Lung microvascular endothelial cell (primary cell): Measurements from ENCODE around the gene TXNL1. TPM values are rescaled to one million over a fixed set of nuclear protein-coding genes. Genes with fewer than 3 reads are reported as not detected.
A peak's percentile ranks its signal among the peaks of the same experiment; 100 is the strongest.
"Not testable (repeated sequence)": the region's sequence is repeated elsewhere in the genome, so short reads cannot be mapped to it uniquely, and the experiment has no call there.

Experiments used
- DNase-seq, 2 donors: peaks; one replicate each; pipeline versions ENCODE4 v3.0.0 to v3.0.0-alpha.2; 2010; ENCODE audit warnings: low read depth in 2 of 2
- total RNA-seq: library from RNA; depleted of rRNA; stranded (reverse); fragments of >200 nt; gene quantifications from 2 replicates; pipeline ENCODE4 v1.2.1, GENCODE V29; 2014

The TXNL1 gene
- total RNA-seq, result 9.2 and 9.9 TPM in 2 replicates

DNA sequence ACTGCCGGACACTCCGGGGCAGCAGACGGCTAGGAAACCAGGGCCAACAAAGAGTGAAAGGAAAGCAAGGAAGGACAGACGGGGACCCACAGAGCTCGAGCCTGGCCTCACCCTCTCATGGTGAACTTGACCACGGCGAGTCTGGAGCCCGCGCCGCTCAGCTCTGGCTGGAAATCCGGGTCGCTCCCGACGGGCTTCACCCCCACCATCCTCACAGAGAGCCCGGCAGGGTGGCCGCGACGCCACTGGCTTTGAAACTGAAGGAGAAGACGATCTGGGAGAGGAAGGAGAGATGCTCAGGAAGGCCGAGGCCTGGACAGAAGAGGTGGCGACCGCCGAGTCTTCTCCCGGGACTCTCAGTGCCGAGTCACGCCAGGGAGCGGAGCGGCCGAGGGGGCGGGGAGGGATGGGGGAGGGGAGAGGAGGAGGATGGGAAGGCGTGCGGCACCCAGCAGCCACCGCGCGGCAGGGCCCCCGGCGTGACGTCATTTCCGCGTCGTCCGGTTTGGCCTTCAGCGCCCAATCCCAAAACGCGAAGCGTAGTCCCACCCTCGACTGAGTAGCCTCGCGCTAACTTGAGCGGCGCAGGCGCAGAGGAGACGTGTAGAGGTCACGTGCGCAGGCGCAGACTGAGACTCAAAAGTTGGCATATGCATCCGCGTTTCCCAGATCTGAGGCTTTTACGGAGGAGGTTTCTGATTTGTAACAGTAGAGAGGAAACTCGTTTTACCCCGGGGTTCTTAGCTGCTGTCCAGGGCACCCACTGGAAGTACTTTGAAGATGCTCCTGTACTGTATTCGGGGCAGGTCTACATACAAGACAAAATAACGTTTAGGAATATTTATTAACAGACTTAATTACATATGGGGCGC lies at the start of gene TXNL1:
Gene TXNL1 (minus strand): TSS at position 361 of the 872 bp plus-strand sequence. CDS start 152 bp downstream, at position 209.
- DNase-seq, result peak; percentile 99

DNA sequence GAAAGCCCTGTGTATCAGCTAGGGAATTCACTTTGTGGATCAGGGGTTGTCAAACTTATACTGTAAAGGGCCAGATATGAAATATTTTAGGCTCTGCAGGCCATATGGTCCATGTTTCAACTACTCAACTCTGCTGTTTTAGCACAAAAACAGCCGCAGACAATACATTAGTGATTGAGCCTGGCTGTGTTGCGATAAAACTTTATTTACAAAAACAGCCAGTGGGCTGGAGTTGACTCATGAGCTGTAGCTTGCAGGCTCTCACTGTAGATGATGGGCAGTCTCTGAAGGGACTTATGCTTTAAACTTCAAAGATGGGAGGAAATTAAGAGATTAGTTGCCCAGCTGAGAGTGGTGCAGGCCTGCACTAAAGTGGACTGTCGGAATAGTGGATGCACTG lies 45.9 kb upstream of the TXNL1 start:
- no peak for DNase-seq

DNA sequence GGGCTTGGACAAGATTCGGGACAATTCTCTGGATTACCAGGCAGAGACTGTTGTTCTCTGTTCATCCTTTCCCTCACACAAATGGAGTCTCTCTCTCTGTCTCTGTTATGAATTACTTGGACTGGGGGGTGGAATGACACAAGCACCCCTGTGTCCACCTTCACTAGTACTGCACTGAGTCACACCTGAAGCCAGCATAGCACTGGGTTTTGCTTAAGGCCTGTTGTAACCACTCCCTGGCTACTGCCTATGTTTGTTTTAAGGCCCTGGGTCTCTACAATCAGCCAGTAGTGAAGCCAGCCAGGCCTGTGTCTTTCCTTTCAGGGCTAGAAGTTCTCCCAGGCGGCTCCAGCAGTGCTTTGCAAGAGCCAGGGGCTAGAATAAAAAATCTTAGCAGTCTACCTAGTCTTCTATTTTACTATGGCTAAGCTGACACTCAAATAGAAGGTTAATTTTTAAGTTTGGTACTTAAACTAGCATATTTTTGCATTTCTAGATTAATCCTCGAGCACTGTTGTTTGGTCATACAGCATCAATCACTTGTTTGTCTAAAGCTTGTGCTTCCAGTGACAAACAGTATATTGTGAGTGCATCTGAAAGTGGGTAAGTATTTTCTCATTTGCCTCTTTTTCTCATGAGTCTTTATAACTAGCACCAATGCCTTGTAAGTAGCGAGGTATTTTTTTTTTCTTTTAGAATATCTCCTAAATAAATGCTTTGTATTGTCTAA lies 40.6 kb upstream of the TXNL1 start:
- no peak for DNase-seq

DNA sequence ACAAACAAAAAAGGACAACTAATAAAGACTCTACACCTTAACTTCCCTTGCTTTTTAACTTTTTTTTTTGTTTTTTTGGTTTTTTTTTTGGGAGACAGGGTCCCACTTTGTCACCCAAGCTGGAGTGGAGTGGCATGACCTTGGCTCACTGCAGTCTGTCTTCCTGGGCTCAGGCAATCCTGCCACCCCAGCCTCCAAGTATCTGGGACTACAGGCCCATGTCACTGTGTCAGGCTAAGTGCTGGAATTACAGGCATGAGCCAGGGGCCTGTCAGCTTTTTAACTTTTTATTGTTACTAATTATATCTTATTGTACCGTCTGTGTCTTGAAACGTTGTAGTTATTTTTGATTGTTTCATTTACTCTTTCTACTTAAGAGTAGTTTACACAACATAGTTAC lies 38.2 kb upstream of the TXNL1 start:
- no peak for DNase-seq

DNA sequence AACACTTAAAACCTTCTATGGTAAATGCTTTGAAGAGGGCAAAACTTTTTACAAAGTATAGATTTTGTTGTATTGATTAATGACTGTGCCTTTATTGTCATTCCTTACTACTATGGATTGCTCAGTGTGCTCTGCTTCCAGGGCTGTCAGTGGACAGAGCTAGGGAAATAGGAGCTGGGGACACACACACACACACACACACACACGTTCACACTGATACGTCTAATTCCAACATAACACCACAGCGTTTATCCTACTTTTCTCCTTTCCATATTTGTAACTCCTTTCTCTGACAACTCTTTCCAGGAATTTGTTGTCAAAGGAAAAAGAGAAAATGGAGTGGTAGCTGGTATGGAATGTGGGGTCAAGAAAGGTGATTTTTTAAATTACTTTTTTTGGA lies 34.6 kb upstream of the TXNL1 start:
- DNase-seq, result peak in 1 of 2 donors; percentile 68

DNA sequence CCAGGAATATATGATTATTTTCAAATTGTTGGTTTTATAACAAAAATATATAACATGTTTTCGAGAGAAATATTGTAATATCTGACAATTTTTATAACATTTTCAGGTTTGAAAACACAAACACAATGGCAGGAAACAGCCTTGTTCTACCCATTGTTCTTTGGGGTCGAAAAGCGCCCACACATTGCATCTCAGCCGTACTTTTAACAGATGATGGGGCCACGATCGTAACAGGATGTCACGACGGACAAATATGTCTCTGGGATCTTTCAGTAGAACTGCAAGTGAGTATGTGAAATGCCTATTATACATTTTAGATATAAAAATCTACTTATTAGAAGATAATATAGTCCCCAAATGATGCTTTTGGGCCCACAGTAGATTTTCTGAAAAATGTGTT lies 34.0 kb upstream of the TXNL1 start:
- peak; percentile 55 to 83 for DNase-seq

DNA sequence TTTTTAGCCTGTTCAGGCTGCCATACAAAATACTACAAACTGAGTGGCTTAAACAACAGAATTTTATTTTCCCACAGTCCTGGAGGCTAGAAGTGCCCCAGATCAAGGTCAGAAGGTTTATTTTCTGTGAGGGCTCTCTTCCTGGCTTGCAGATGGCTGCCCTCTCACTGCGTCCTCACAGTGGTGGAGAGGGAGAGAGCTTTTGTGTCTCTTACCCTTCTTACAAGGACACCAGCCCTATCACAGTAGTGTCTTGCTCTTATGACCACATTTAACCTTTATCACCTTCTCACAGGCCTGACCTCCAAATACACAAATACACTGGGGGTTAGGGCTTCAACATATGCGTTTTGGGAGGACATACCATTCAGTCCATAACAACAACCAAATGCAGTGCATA lies 24.5 kb upstream of the TXNL1 start:
- no peak for DNase-seq

DNA sequence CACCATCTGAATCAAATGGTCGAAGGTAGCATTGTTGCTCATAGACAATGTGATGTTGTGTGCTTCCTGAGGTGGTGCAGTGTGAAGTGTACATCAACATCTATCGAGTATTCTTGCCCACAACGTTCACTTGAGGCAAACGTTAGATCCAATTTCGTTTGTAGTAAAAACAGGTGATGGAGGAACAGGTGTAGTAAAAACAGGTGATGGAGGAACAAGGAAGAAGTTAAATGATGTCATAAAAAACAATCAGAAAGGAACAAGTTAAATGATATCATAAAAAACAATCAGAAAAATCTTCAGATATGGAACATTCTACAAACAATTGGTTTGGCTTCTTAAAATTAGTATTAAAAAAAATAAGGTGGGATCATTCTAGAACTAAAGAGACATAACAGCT lies 24.1 kb upstream of the TXNL1 start:
- DNase-seq, result no peak

DNA sequence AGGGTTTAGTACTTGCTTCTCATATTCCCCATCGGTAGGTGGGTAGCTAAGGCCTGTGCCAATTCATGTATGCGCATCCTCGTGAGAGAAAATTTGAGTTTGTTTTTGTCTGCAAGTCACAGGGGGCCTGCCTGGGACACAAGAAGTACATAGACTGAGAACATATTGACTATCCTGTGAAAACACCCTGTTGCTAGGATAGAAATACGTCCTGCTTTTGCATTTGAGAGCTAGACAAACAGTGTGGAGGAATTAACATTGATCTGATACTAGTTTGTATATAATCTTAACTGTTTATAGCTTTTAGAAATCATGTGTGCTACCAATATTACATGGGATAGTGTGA lies 23.6 kb upstream of the TXNL1 start:
- no peak for DNase-seq

DNA sequence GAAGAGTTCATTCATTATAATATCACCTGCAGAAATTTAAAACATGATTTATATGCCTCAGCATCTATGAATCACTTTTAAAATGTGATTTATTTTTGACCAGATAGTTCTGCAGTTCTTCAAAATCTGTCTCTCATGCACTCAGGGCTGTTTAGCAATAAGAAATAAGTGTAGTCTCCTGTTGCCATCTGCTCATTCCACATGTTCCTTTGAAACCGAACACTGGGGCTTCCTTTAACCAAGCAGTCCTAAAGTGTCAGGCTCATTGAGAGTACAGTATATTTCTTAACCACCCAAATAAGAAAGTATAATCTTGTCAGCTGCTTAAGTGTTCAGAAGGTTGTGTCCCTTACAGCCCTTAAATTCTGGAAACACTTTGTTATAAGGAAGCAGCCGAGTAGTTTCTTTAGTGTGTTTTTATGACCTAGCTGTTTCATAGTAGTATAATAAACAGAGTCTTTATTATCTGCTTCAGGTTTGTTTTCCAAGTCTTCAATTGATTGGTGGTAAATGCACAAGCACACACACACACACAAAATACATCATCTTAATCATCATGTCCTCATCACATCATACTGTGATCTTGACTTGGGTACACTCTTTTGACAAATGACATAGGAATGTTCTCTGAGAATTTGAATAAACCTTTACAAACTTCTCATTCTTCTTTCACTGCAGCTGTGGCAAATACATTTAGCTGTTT lies 23.1 kb upstream of the TXNL1 start:
- no peak for DNase-seq

DNA sequence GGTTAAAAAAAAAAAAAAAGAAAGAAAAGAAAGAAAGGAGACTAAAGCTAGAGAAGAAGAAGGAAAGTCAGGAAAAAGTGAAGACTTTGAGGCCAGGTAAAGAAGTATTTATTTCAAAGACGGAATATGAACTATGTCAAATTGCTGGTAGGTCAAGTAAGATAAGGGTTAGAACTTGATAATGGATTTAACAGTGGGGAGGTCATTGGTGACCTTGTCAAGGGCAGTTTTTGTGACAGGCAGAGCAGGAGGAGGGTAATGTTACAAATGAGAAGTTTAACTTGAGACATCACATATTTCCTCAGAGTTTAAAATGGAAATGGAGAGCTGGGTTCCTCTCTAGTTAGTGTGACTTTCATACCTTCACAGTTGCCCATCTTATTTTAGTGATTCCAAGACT lies 22.3 kb upstream of the TXNL1 start:
- DNase-seq, result no peak

DNA sequence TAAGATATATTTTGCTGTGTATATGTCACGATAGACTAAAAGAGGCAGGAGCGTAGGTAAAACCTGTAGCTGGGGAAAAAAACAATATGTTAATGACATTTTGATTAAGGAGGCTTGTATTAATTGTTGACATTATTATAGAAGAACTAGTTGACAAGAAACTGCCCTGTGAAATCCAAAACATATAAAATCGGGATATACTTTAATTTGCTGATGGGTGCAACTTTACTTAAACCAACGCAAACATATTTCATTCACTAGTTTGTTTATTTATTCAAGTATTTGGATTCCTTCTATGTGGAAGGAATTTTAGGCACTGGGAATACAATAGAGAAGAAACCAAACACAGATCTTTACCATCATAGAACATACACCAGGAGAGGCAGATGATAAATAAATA lies 20.7 kb upstream of the TXNL1 start:
- no peak for DNase-seq

DNA sequence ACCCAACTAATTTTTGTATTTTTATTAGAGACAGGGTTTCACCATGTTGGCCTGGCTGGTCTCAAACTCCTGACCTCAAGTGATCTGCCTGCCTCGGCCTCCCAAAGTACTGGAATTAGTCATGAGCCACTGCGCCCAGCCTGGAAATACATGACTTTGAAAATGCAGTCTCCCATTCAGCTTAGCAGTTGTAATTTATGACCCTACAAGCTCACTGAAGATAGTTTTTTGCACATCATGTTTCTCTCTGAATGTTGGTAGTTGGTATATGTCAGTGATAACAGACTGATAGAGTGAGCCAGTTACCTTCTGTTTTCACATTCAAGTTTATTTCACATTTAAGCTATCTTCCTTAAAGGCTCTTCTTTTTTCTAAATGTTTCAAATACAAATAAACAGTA lies 19.9 kb upstream of the TXNL1 start:
- no peak for DNase-seq

DNA sequence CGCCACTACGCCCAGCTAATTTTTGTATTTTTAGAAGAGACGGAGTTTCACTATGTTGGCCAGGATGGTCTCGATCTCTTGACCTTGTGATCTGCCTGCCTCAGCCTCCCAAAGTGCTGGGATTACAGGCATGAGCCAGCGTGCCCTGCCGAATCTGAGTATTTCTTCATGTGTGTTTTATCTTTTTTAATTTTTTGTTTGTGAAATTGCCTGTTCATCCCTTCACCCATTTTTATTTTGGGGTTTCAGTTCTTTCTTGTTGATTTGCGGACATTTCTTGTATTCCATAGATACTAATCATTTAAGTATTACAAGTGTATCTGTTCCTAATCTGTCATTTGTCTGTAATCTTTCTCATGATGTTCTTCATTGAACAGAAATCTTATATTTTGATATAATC lies 15.9 kb upstream of the TXNL1 start:
- not testable (repeated sequence) for DNase-seq

DNA sequence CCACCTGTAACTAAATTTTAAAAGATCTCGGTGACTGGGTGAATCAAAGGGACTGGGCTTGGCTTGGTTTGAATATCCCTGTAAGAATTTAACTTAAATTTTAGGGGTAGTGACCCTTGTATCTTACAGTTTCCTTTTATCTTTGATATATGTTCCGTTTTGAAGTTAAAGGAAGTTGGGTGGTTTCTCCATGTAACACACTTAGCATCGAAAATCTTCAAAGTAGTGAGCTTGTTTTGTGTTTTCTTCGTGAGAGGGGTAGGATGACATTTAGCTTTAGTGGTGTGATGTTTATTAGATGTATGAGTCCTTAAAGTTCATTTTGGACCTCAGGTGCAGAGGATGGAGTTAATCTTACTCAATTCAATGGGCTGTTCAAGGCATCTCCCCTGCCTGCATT lies 14.4 kb upstream of the TXNL1 start:
- DNase-seq, result no peak

DNA sequence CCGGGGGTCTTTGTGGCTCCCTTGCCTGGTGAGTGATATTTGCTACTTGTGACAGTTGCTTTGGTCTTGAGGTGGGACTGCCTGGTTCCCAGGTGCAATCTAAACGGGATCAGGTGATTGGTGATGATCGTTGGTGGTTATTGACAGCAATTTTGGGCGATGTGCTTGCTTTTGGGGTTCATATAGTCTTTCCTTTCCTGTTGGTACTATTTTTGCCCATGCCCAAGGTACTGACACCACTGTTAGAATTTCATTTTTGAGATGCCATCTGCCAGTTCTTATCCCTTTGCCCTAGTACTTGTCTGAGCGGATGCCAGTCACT lies 13.3 kb upstream of the TXNL1 start:
- peak in 1 of 2 donors; percentile 6 for DNase-seq

DNA sequence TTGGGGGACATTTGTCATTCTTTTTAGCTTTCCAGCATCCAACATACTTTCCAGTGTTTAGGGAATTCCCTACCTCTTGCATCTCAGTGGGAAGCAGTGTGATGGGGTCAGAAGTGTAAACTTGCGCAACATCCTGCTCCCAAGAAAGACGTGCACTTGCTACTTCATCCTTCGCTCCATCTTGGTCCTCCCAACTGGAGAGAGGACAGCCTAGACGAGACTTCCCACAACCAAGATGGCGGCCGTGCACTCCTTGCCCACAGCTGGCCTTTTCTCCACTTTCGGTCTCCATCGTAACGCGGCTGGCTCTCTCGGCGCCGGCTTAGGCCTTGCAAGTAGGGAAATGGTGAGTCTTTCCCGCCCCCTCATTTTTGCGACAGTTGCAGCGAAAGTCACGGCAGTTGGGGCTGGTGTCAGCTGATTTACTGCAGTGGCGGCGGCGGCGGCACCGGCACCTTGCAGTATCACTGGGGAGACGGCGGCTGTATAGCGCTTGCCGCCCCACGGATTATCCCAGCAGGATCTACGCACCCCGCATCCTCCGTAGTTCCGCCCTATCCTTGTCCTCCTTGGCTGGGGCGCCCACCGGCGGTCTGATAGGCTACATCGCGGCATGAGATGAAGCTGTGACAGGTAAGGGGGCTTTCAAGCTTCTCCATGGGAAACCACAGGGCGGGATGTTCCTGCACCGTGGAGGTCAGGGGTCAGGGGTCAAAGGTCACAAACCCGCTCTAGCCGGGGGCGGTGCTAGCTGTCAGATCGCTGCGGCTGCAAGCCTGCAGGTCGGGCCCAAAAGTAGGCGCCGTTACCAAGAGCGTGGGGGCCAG lies 12.8 kb upstream of the TXNL1 start, which contains the start of gene WDR7:
Gene WDR7 (plus strand): TSS at position 416 of the 827 bp plus-strand sequence. CDS start 21,157 bp downstream, outside the sequence.
- peak; percentile 97 to 98 for DNase-seq

DNA sequence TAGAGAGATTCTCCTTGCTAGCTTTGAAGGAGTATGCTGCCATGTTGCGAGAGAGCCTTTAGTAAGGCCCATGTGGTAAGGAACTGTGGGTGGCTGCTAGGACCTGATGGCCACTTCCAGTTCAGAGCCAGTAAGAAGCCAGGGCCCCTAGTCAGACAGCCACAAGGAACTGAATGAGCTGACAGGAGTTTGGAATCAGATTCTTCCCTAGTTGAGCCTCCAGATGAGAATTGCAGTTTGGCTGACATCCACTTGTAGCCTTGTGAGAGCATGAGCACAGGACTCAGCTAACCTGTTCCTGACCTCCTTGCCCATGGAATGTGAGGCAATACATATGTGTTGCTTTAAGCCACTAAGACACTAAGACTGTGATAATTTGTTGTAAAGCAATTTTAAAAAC lies 11.6 kb upstream of the TXNL1 start:
- DNase-seq, result no peak

DNA sequence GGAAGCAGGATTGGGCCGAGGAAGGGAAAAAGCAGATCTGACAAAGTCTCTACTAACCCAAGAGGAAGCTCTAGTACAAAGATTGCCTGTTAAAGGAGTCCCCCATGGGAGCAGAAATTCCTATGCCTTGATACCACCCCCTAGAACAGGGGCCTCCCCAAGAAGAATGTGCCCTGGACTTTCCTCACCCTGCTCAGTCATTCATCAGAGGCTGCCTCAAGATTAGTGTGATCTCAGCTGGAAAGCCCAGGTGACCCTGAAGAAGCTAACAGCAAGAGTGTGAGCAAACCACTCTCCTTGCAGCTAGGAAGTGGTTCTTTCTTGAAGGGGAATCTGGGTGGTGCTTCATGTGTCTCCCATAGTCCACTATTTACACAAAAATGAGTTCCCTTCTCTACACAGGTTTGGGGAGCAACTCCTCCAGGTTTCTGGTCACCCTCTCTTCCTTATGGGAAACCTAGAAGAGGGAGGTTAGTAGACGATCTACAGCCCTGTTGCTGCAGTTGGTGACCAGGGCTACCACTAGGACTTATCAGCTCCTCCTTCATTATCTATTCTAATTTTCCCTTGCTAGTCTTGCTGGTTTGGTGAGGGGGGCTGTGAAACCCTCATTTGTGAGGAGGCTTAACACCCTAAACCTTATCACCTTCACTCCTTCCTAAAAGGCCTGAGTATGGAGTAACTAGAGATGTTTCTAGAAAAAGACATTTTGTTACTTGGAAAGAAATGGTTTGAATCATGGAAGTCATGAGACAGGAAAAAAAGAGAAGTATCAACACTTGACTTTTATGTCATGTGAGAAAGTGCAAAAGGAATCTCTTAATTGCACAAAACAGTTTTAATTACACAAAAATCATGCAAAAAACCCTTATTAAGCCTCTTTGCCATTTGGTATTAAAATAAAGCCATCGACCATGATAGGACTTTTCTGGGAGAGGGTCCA lies 9.8 kb upstream of the TXNL1 start:
- no peak for DNase-seq

DNA sequence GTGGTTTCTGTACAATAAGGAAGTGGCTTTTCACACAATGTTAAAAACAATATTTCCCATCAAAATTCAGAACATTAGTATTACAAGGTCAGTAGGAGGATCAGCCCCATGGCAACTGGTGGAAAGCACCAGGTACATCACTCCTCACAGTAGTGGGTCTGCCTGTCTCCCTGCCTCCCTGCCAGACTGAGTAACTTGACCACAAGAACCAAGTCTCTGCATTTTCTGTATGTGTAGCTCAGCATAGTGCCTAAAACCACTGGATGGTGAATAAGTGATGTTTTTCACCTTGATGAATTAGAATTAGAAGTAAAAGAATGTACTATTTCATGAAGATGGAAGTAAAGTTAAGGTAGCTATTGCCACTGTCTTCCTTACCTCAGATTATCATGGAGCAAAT lies 8.7 kb upstream of the TXNL1 start:
- DNase-seq, result no peak
